Measurements from ENCODE around the gene CABP7.

CABP7 gene

GRCh38 chr22:29707010-29707409, 12.8 kb upstream of the CABP7 start:
- peaks cover 37% of the 10 kb centered on the region for H3K27me3 Mint-ChIP-seq
- no peak overlapping the region for H3K4me3 Mint-ChIP-seq
- H3K36me3 Mint-ChIP-seq: no peaks in the 10 kb centered on the region
- CTCF ChIA-PET: interaction anchor here (0.5 to 1.4 kb wide), 2 partner anchors 17 to 81 kb away, joined by 3 to 5 read pairs; no protein-coding TSS in a partner anchor
- H3K9me3 Mint-ChIP-seq: no peaks in the 10 kb centered on the region
- DNase-seq: no peak
- peaks cover 4% of the 10 kb centered on the region for H3K4me1 Mint-ChIP-seq
- H3K27ac Mint-ChIP-seq: no peak overlapping the region

GRCh38 chr22:29707471-29707870, 12.3 kb upstream of the CABP7 start:
- CTCF ChIA-PET: interaction anchor here (0.5 kb wide), 1 partner anchor 82 kb away, joined by 3 read pairs; no protein-coding TSS in a partner anchor
- Mint-ChIP-seq H3K36me3 (no peaks in the 10 kb centered on the region), H3K4me1 (peaks cover 3% of the 10 kb centered on the region), H3K9me3 (no peaks in the 10 kb centered on the region), H3K4me3 (no peak overlapping the region), H3K27me3 (peaks cover 38% of the 10 kb centered on the region), H3K27ac (no peak overlapping the region)
- DNase-seq: no peak

- CTCF ChIA-PET: no interaction called here
- H3K9me3 Mint-ChIP-seq: no peaks in the 10 kb centered on the region
- peaks cover 53% of the 10 kb centered on the region for H3K27me3 Mint-ChIP-seq
- H3K36me3 Mint-ChIP-seq: no peaks in the 10 kb centered on the region
- no peak for DNase-seq
- H3K4me3 Mint-ChIP-seq: no peak overlapping the region
- H3K4me1 Mint-ChIP-seq: no peaks in the 10 kb centered on the region
- H3K27ac Mint-ChIP-seq: no peak overlapping the region
Measured at GRCh38 chr22:29710193-29710592, 9.6 kb upstream of the CABP7 start.

DNA sequence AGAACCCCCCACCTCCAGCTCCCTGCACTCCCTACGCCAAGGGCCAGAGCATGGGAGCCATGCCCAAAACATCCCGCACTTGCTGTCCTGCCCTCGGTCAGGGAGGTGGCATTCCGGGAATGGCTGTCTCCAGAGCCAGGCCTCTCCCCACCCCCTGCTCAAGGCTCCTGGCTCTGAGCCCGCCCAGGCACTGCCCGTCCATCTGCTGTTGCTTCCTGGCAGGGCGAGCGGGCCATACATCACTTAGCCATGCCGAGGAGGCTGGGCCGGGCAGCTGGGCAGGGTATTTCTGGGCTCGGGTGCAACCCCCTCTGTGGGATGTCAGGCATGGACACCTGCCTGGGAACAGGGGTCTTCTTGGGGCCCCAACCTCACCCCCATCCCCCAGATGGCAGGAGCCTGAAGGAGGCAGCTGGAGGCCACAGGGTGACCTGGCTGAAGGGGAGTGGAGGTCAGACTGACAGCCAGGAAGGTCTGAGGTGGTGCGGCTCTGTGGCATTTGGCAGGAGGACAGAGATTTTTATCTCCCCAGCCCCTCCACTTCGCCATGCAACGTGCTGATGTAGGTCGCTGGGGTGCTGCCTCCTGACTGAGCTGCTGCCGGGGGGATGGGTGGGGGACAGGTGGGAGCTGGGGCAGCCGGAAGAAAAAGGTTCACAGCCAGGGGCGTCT, 8.7 kb upstream of the CABP7 start:
- peaks cover 62% of the 10 kb centered on the region for H3K27me3 Mint-ChIP-seq
- no peak for DNase-seq
- H3K36me3 Mint-ChIP-seq: no peaks in the 10 kb centered on the region
- H3K9me3 Mint-ChIP-seq: no peaks in the 10 kb centered on the region
- CTCF ChIA-PET: interaction anchor here (1.0 to 1.4 kb wide), 2 partner anchors 10 to 75 kb away, joined by 3 to 5 read pairs; no protein-coding TSS in a partner anchor
- no peaks in the 10 kb centered on the region for H3K4me1 Mint-ChIP-seq
- no peak overlapping the region for H3K27ac Mint-ChIP-seq
- H3K4me3 Mint-ChIP-seq: no peak overlapping the region

- no peak overlapping the region for H3K4me3 Mint-ChIP-seq
- peaks cover 67% of the 10 kb centered on the region for H3K27me3 Mint-ChIP-seq
- no peaks in the 10 kb centered on the region for H3K9me3 Mint-ChIP-seq
- CTCF ChIA-PET: interaction anchor here (1.0 to 1.4 kb wide), 2 partner anchors 11 to 76 kb away, joined by 3 to 5 read pairs; no protein-coding TSS in a partner anchor
- no peak for DNase-seq
- no peaks in the 10 kb centered on the region for H3K36me3 Mint-ChIP-seq
- H3K27ac Mint-ChIP-seq: no peak overlapping the region
- H3K4me1 Mint-ChIP-seq: no peaks in the 10 kb centered on the region
Measured at GRCh38 chr22:29712119-29712518, 7.7 kb upstream of the CABP7 start.

DNA sequence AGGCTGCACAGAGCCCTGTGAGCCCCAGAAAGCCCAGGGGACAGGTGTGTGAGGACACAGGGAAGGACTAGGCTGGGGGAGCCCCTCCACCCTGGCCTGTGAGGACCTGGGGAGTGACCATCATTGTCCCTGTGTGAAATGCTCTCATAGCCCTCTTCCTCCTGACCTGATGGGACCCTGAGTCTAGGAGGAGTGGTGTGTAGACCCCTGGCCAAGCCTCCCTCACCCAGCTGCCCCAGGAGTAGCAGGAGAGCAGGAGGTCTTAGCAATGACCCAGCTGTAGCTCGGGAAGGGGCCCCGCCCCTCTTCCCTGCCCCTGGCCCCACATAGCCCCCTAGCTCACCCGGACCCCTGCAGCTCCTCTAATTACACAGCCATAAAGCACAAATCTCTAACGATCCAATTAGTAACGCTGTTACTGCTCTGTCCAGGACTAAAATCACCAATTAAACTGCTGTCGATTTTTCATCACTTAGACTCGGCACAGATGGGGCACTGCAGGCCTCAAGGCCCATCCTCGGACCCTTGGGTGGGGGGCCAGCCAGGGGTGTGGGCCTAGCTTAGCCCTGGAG, 6.6 kb upstream of the CABP7 start:
- H3K4me1 Mint-ChIP-seq: no peaks in the 10 kb centered on the region
- no peak overlapping the region for H3K4me3 Mint-ChIP-seq
- DNase-seq: no peak
- no peak overlapping the region for H3K27ac Mint-ChIP-seq
- H3K36me3 Mint-ChIP-seq: no peaks in the 10 kb centered on the region
- peaks cover 78% of the 10 kb centered on the region for H3K27me3 Mint-ChIP-seq
- CTCF ChIA-PET: no interaction called here
- H3K9me3 Mint-ChIP-seq: no peaks in the 10 kb centered on the region

DNA sequence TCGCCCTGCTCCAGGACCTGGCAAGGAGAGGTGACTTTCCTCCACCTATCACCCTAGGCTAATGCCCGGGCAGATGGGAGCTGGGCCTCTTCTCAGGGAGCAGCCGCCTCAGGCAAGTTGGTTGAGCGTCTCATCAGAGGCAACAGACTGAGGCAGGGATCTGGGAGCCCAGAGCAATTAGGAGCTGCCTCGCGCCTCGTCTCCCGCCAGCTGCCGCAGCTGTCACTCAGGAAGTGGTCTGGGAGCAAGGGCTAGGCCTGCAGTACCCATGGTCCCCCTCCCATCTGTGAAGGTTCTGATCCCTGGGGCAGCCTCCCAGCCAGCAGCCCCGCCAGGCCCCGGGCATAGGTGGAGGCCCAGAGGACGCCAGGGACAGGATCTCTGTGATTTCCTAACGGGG, 4.6 kb upstream of the CABP7 start:
- Mint-ChIP-seq H3K4me1 (peaks cover 2% of the 10 kb centered on the region), H3K27me3 (peaks cover 88% of the 10 kb centered on the region), H3K27ac (no peak overlapping the region), H3K36me3 (no peaks in the 10 kb centered on the region), H3K9me3 (no peaks in the 10 kb centered on the region), H3K4me3 (no peak overlapping the region)
- CTCF ChIA-PET: interaction anchor here (0.5 kb wide), 1 partner anchor 290 kb away, joined by 3 read pairs; no protein-coding TSS in a partner anchor
- no peak for DNase-seq

DNA sequence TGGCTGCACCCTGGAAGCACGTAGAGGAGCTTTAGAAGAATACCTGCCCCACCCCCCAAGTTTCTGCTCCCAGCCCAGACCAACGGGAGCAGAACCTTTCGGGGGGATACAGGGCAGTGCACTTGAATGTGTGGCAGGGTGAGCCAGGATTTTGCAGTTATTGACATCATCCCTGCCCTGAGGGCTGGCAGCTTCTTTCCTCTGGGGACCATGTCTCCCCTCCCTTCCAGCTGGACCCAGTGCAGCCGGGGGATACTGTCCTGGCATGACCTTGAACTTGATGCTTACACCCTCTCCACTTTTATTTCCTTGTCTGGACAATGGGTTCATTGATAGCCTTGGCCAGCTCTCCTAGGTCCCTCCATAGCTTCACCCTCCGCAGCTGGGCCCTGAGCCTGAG, 4.1 kb upstream of the CABP7 start:
- no peak overlapping the region for H3K4me3 Mint-ChIP-seq
- no peaks in the 10 kb centered on the region for H3K9me3 Mint-ChIP-seq
- peaks cover 2% of the 10 kb centered on the region for H3K4me1 Mint-ChIP-seq
- H3K27ac Mint-ChIP-seq: no peak overlapping the region
- no peak for DNase-seq
- H3K27me3 Mint-ChIP-seq: peaks cover 86% of the 10 kb centered on the region
- no peaks in the 10 kb centered on the region for H3K36me3 Mint-ChIP-seq
- CTCF ChIA-PET: no interaction called here

GRCh38 chr22:29716814-29717545, 2.8 kb upstream of the CABP7 start:
- Mint-ChIP-seq H3K36me3 (no peaks in the 10 kb centered on the region), H3K27me3 (peaks cover 92% of the 10 kb centered on the region), H3K9me3 (no peaks in the 10 kb centered on the region), H3K4me1 (peaks cover 2% of the 10 kb centered on the region), H3K27ac (no peak overlapping the region), H3K4me3 (no peak overlapping the region)
- CTCF ChIA-PET: interaction anchor here (1.3 kb wide), 1 partner anchor 127 kb away, joined by 3 read pairs; no protein-coding TSS in a partner anchor
- peak; percentile 69 for DNase-seq

DNA sequence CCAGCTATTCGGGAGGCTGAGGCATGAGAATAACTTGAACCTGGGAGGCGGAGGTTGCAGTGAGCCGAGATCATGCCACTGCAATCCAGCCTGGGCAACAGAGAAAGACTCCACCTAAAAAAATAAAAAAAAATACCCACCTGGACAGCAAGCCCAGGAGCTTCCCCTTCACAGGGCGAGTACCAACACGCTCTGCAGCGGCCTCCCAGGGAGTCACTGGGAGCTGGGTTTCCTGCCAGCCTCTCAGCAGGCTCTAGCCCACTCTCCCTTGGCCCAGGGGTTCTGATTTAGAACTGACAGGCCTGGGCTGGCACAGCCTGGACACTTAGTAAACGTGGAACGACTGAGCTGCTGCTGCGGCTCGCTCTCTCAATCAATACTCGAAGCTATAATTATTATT, 2.0 kb upstream of the CABP7 start:
- H3K36me3 Mint-ChIP-seq: no peaks in the 10 kb centered on the region
- no peak overlapping the region for H3K27ac Mint-ChIP-seq
- H3K9me3 Mint-ChIP-seq: no peaks in the 10 kb centered on the region
- CTCF ChIA-PET: no interaction called here
- H3K27me3 Mint-ChIP-seq: peaks cover 92% of the 10 kb centered on the region
- DNase-seq: no peak
- no peak overlapping the region for H3K4me3 Mint-ChIP-seq
- peaks cover 2% of the 10 kb centered on the region for H3K4me1 Mint-ChIP-seq

DNA sequence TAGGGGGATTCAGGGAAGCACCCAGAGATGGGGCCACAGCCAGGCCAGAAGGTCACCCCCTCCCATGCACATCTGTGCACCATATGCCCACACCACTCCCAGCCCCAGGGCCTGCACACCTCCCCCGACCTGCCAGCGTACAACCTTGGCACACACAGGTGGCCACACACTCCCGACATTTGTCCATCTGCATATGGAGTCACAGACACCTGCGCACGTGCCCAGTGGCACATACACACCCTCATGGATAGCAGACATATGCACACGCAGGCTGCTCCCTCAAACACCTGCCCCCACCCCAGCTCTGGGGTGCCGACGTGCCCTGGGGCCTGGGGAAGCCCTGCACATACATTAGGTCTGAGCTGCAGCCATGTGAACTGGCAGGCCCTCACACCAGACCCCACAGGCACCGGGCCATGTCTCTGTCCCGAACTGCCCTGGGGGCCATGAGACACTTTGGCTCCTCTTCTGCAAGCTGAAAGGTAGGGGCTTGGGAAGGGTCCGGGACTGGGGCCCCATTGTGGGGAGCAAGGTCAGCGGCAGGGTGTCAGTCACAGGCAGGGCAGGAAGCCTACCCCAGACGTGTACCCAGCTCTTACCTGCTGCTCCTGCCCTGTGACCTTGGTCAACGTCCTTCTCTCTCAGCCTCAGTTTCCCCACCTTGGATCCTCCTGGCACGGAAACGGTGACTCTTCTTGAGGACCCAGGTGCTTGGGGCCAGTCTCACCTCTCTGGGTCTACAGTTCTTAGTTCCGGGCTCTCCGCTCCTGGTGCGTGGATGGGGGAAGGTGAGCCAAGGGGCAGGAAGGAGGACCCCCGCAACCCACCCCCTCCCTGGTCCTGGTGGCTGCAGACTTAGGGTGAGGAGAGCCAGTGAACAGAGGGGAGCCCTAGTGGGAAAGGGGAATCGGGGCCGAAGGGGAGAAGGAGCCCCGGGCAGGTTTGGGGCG, 579 bp upstream of the CABP7 start:
- Mint-ChIP-seq H3K4me1 (peaks cover 2% of the 10 kb centered on the region), H3K27me3 (peaks cover 94% of the 10 kb centered on the region), H3K4me3 (no peak overlapping the region), H3K9me3 (no peaks in the 10 kb centered on the region), H3K36me3 (no peaks in the 10 kb centered on the region), H3K27ac (peak overlapping the region; percentile 58)
- DNase-seq: no peak
- CTCF ChIA-PET: interaction anchor here (0.8 kb wide), 1 partner anchor 83 kb away, joined by 3 read pairs; no protein-coding TSS in a partner anchor

DNA sequence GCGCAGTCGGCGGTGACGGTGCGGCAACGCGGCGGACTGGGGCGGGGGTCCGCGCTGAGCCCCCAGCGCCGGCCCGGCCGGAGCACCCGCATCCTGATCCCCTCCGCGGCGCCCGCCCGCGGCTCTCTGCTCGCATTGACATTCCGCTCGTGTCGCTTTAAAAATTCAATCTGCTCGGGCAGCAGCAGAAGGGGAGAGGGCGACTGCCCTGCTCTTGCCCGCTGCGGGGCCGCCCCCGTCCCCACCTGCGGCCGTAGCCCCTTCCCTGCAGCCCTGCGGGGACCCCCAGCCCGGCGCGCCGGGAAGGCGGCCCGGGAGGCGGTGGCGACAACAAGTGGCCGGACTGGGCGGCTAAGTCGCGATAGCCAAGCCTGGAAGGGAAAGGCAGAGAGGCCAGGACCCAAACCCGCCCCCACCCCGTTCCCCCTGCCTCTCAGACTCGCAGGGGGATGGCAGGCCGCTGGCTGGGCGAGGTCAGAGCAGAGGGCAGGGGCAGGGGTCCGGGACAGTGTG, 1.1 kb downstream of the CABP7 start:
- Mint-ChIP-seq H3K27ac (no peak overlapping the region), H3K9me3 (no peaks in the 10 kb centered on the region)
- CTCF ChIA-PET: no interaction called here

GRCh38 chr22:29722151-29722550, 2.3 kb downstream of the CABP7 start:
- no peak for DNase-seq
- Mint-ChIP-seq H3K36me3 (no peaks in the 10 kb centered on the region), H3K27ac (no peak overlapping the region), H3K4me1 (peaks cover 2% of the 10 kb centered on the region), H3K9me3 (no peaks in the 10 kb centered on the region), H3K4me3 (no peak overlapping the region), H3K27me3 (peaks cover 92% of the 10 kb centered on the region)
- CTCF ChIA-PET: no interaction called here

More for the DNA sequence above, 1.1 kb downstream of the CABP7 start:
- Mint-ChIP-seq H3K36me3 (no peaks in the 10 kb centered on the region), H3K4me1 (peaks cover 2% of the 10 kb centered on the region), H3K4me3 (no peak overlapping the region), H3K27me3 (peaks cover 94% of the 10 kb centered on the region)
- no peak for DNase-seq

All from activated naive CD4-positive, alpha-beta T cell treated with anti-CD3 and anti-CD28 coated beads, Interleukin-2, amount 10 ng/mL, durations not matched to agents 7 days and 5 days (primary cell).